Fibroblast of the aortic adventitia (primary cell): Measurements from ENCODE around the gene DEFB118. TPM values are rescaled to one million over a fixed set of nuclear protein-coding genes. Genes with fewer than 3 reads are reported as not detected.

ENCODE experiments used
- DNase-seq: peaks from one replicate; pipeline ENCODE4 v3.0.0-alpha.2; 2010; ENCODE audit warnings: low read depth
- H3K4me3 ChIP-seq: 2 replicates; pipeline ENCODE4 v1.5.1; 2011; ENCODE audit warnings: low read depth, mild to moderate bottlenecking, control low read depth, low read length, moderate library complexity
- CTCF ChIP-seq: IDR thresholded peaks from 2 replicates; pipeline ENCODE4 v1.5.1; 2011; ENCODE audit warnings: mild to moderate bottlenecking, low read length, control low read depth, inconsistent platforms; ENCODE audit not compliant: insufficient read depth
- total RNA-seq: library from RNA; depleted of rRNA; stranded (reverse); fragments of >200 nt; gene quantifications from 2 replicates; pipeline ENCODE4 v1.2.3, GENCODE V29; 2012; ENCODE audit warnings: low replicate concordance

DEFB118 gene
- total RNA-seq, 1 donor: not detected

- no peak for DNase-seq
- no peak overlapping the region for H3K4me3 ChIP-seq
- no peak for TF ChIP-seq CTCF
These were observed 5.9 kb downstream of the DEFB118 start for GRCh38 chr20:31374346-31374745.

- no peak within 1 kb of the TSS for H3K4me3 ChIP-seq
- no peak for DNase-seq
- no peak for TF ChIP-seq CTCF
These were observed 22.1 kb downstream of the DEFB118 start, which contains the start of gene DEFB119 for GRCh38 chr20:31390490-31390889. Gene DEFB119, minus strand, starts transcription at chr20:31390590. Its CDS starts 107 bp downstream, at chr20:31390483.

GRCh38 chr20:31392836-31393235 lies 24.4 kb downstream of the DEFB118 start:
- no peak overlapping the region for H3K4me3 ChIP-seq
- TF ChIP-seq CTCF: no peak
- no peak for DNase-seq

- DNase-seq: no peak
- no peak overlapping the region for H3K4me3 ChIP-seq
- no peak for TF ChIP-seq CTCF
These were observed 26.5 kb downstream of the DEFB118 start for GRCh38 chr20:31394900-31395299.

GRCh38 chr20:31403886-31404285 lies 35.5 kb downstream of the DEFB118 start:
- no peak overlapping the region for H3K4me3 ChIP-seq
- TF ChIP-seq CTCF: no peak
- DNase-seq: no peak

- no peak for DNase-seq
- TF ChIP-seq CTCF: no peak
- no peak within 1 kb of the TSS for H3K4me3 ChIP-seq
These were observed 37.7 kb downstream of the DEFB118 start, which contains the start of gene DEFB121 for GRCh38 chr20:31406115-31406514. Gene DEFB121, minus strand, starts transcription at chr20:31406215. Its CDS starts 63 bp downstream, at chr20:31406152.

GRCh38 chr20:31410011-31410410 lies 41.6 kb downstream of the DEFB118 start:
- no peak for TF ChIP-seq CTCF
- H3K4me3 ChIP-seq: no peak overlapping the region
- no peak for DNase-seq
